GM19025 (cell line): ENCODE measurements around the gene ABHD3.
"Not testable (repeated sequence)": the region's sequence is repeated elsewhere in the genome, so short reads cannot be mapped to it uniquely, and the experiment has no call there.

Experiments used
- ATAC-seq: cut with Tn5 transposase; IDR thresholded peaks from one replicate; pipeline ENCODE4 v1.9.1; 2021; ENCODE audit warnings: mild to moderate bottlenecking, low read depth, moderate library complexity; ENCODE audit not compliant: unreplicated experiment

Gene ABHD3

DNA sequence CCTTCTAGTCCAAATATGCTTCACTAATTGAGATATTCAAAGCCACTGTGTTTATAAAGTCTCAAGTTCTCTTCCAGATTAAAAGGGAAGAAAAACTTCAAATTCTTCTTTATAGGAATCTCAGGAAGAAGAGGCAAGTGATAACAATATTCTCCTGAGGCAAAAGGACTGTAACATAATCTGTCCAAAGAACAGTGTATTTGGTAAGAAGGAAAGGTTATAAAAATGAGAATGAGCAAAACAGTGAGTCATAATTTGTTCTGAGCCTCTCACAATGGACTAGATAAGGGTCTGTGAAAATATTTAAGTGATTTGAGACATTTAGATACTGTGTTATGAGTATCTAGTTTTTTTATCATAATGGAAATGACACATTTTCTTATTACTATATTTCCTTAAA, 48.2 kb downstream of the ABHD3 start:
- ATAC-seq, result no peak

DNA sequence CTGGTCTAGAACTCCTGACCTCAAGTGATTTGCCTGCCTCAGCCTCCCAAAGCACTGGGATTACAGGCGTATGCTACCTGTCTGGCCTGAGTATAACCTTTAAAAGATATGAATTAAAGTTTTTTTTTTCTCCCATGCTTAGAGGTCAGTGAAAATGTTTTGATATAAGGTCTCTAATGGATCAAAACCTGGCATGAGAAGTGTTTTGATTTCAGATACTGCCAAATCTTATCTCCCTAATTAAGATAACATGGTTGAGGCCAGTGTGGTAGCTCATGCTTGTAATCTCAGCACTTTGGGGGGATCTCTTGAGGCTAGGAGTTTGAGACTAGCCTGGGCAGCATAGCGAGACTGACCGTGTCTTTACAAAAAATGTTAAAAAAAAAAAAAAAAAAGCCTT, 51.2 kb downstream of the ABHD3 start:
- ATAC-seq, result no peak

DNA sequence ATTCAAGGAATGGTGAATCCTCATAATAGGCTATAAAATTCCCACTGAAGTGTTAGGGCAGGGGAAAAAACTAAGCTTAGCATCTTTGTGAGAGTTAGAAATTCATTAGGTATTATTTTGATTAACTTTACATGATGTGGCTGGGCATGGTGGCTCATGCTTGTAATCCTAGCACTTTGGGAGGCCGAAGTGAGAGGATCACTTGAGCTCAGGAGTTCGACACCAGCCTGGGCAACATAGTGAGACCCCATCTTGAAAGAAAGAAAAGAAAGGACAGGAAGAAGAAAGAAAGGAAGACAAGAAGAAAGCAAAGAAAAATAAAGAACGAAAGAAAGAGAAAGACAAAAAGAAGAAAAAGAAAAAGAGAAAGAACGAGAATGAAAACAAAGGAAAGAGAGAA, 52.5 kb downstream of the ABHD3 start:
- ATAC-seq, result no peak

DNA sequence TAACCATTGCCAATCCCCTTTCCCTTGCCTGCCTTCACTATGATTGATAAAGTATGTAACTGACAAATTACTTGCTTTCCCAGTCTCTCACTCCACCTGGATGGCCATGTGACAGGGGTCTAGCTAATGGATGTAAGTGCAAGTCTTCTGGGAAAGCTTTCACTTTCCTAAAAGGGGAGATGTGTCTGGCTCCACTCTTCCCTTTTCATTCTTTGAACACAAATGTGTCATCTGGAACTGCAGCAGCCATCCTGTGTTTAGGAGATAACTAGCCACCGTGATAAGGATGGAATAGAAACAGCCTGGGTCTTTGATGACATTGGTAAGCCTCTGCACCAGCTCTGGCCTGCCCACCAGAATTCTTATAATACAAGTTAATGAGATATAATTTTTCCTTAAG, 54.3 kb downstream of the ABHD3 start:
- ATAC-seq, result no peak

DNA sequence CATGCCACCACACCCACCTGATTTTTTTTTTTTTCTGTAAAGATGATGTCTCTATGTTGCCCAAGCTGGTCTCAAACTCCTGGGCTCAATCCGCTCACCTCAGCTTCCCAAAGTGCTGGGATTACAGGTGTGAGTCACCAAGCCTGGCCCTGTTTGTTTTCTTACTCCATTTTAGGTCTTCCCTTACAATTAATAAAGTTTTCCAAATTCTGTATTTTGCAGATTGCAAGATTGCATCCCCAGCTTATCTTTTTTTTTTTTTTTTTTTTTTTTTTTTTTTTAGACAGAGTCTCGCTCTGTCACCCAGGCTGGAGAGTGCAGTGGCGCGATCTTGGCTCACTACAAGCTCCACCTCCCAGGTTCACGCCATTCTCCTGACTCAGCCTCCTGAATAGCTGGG, 64.2 kb downstream of the ABHD3 start:
- ATAC-seq, result not testable (repeated sequence)

DNA sequence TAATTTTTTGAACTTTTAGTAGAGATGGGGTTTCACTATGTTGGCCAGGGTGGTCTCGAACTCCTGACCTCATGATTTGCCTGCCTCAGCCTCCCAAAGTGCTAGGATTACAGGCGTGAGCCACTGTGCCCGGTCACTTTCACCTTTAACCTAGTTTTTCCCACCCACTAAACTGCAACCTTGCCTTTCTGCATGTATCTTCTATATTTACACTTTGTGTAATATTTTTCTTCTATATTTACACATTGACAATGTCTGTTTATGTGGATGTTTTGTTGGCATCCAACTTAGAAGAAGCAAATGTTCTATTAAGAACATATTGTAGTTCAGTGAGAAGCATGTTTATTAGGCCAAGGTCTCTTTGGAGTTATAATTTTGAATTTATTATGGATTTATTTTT, 65.8 kb downstream of the ABHD3 start:
- ATAC-seq, result no peak

DNA sequence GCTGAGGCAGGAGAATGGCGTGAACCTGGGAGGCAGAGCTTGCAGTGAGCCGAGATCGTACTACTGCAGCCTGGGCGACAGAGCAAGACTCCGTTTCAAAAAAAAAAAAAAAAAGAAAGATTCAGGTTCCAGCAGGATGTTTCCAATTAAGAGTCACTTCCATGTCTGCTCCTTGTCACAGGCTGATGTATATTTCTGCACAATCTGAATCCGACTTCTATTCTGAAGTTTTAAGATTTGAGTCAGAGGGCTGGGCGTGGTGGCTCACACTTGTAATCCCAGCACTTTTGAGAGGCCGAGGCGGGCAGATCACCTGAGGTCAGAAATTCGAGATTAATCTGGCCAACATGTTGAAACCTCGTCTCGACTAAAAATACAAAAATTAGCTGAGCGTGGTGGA, 67.8 kb downstream of the ABHD3 start:
- no peak for ATAC-seq

DNA sequence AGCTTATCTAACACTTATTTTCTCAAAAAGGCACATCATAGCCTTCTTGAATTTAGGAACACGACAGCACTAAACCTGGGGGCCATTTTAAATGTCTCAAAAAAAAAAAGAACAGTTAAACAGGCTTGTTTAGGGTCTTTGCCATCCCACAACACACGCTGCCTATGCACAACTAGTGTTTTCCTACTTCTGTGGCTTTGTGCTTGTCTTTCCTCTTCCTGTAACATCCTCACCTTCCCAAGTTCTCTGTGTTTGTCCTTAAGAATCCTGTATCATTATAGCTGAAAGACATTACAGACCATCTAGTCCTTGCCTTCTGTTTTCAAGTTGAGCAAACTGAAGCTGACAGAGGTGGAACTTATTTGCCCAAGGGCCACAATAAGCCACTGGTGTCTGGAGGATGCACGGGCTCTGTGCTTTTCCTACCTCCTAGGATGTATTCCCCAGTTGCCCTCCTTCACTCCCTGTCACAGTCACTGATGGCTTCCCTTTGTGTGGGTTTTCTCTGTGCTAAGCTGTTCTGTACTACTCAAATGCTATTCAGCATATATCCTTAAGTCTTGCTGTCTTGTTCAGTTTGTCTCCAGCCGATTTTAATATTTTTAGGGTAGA, 69.9 kb downstream of the ABHD3 start:
- no peak for ATAC-seq

DNA sequence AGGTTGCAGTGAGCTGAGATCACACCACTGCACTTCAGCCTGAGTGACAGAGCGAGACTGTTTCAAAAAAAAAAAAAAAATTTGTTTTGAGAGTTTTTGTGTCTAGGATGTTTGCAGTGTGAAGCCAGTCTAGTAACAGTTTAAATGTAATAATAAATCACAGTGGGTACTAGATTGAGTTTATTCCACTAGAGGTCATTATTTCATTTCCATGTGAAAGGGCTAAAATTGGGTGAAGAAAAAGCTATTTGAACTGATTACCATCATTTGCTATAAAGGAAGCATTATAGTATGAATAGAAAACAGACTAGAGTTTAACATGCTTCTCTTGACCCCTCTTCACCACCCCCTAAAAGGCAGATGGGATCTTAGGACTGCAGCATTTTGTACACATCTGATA, 72.2 kb downstream of the ABHD3 start:
- ATAC-seq, result no peak

DNA sequence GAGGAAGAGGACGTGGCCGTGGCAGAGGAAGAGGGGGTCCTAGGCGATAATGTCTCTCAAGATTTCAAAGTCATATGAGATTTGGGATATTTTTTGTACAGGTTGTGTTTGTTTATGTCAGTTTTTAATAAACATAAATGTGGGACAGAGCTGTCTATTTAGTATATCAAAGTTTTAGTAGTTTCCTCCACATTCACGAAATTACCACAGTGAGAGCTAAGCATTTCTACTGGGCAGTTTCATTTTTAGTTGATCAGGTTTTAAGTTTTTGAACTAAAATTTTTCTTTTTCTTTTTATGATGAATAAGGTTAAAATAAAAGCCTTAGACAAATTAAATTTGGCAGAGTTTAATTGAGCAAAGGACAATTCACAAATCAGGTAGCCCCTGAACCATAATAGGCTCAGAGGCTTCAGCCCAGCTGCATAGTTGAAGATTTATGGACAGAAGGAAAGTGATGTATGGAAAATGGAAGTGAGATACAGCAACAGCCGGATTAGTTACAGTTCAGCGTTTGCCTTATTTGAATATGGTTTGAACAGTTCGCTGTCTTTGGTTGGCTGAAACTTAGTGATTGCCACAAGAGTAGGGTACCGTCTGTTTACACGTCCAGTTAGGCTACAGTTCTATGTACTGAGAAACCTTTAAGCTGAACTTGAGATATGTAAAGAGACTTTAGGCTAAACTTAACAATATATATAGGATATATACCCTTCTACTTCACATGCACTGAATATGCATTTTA, 75.3 kb downstream of the ABHD3 start:
- peak; percentile 94 for ATAC-seq

DNA sequence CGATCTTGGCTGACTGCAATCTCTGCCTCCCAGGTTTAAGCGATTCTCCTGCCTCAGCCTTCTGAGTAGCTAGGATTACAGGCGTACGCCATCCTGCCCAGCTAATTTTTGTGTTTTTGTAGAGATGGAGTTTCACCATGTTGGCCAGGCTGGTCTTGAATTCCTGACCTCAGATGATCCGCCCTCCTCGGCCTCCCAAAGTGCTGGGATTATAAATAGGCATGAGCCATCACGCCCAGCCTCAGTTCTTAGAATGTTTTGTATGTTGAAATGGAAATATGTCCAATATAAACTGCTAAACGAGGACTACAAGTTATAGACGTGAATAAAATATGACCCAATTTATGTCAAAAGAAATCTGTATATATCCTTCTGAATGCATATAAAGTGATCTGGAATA, 82.9 kb downstream of the ABHD3 start:
- ATAC-seq, result not testable (repeated sequence)

DNA sequence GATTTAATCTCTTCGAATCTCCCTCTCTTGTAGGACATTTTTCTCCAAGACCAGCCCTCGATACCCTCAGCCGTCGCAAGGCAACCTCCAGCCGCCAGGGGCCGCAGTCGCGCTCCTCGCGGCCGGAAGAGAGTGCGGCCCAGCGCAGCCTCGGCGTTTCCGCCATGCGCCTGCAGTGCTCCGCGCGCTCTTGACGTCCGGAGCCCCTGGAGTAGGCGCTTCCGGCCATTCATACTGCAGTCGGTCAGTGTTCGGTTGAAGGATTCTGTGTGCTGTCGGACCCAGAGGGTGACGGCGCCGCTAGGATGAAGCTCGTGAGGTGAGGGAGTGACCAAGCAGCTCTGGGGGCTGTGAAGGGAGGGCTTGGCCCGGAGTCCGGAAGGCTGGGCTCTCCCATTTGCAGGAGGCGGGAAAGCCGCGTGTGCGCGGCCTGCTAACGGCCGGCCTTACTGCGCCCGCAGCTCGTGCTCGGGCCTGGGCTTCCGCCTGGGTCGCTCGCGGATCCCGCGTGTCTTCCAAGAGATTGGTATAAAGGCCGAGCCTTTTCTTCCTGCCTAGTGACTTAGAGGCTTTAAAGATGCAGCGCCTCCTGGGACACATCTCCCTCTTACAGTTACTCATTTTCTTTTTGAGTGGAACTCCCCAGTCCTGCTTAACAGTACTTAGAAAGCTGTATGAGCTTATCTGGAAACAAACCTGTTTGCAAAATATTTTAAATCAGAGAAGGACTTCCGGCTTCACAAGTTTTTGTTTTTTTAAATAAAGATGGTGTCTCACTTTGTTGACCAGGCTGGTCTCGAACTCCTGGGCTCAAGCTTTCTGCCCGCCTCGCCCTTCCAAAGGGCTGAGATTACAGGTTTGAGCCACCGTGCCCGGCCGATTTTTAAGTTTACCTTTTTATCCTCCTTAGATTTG, 92.2 kb downstream of the ABHD3 start, which contains the start of gene SNRPD1:
SNRPD1 (plus strand) TSS at position 190 of the 915 bp plus-strand sequence; CDS start at position 306, 116 bp downstream.
- peak; percentile 99 for ATAC-seq

DNA sequence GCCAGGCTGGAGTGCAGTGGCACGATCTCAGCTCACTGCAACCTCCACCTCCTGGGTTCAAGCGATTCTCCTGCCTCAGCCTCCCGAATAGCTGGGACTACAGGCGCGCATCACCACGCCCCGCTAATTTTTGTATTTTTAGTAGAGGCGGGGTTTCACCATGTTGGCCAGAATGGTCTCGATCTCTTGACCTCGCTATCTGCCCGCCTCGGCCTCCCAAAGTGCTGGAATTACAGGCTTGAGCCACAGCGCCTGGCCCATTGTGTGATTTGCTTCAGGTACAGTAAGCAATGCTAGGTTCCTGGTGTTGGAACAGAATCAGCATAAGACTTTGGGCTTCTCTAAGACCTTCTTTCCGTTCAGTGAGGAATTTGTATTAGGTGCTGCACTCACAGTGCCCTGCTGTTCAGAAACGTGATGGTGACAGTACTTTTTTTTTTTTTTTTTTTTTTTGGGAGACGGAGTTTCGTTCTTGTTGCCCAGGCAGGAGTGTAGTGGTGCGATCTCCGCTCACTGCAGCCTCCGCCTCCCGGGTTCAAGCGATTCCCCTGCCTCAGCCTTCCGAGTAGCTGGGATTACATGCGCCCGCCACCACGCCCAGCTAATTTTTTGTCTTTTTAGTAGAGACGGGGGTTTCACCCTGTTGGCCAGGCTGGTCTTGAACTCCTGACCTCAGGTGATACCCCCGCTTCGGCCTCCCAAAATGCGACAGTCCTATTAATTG, 93.0 kb downstream of the ABHD3 start:
- ATAC-seq, result not testable (repeated sequence)

DNA sequence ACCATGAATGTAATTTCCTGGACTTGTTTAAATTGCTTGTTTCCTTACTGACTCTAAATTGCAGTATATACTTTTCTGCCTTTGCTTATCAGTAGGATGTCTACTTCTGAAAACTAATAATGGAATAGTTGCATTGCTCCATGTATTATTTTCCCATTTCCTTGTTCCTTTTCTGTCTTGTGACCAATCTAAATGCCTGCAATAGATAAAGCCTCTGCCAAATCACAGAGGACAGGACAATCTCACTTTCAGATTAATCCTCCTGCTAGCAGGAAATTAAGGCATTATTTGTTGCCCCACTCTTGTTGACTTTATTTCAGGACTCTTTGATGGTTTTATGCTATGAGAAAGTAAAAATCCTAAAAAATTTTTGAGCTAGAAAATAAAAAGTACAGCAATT, 99.4 kb downstream of the ABHD3 start:
- no peak for ATAC-seq

DNA sequence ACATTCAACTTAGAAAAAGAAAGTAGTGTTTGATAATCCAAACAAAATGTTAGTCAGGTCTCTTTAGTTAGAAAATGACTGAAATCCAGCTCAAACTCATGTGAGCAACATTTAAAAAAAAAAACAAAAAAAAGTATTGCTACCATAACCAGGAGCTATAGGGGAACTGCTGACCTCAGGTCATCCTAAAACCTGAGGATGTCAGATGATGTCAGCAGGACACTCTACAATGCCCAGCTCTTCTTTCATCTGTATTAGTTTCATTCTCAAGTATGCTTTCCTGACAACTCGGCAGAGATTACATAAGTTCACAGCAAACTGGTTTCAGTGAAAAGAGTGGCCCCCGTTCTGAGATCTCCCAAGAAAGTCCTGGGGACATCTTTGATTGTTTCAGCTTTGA, 99.9 kb downstream of the ABHD3 start:
- ATAC-seq, result no peak

DNA sequence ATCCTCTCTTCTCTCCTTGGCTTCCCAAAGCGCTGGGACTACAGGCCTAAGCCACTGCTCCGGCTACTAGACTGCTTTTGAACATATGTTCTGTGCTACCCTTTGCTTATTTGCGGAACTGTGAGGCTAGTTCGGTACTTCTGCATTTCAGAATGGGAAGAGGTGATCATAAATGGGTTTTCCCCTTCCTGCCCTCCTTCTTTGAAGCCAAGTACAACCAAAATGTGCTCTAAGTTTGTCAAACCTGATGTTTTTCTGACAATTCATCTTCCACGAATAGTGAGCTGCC, 102.3 kb downstream of the ABHD3 start:
- no peak for ATAC-seq
